ENCODE measurements around the gene SART1.

The SART1 gene

GRCh38 chr11:65917434-65918210 lies 43.9 kb upstream of the SART1 start:
- peak overlapping the region; percentile 100 for H3K27ac ChIP-seq
- TF ChIP-seq, protein P1, sequence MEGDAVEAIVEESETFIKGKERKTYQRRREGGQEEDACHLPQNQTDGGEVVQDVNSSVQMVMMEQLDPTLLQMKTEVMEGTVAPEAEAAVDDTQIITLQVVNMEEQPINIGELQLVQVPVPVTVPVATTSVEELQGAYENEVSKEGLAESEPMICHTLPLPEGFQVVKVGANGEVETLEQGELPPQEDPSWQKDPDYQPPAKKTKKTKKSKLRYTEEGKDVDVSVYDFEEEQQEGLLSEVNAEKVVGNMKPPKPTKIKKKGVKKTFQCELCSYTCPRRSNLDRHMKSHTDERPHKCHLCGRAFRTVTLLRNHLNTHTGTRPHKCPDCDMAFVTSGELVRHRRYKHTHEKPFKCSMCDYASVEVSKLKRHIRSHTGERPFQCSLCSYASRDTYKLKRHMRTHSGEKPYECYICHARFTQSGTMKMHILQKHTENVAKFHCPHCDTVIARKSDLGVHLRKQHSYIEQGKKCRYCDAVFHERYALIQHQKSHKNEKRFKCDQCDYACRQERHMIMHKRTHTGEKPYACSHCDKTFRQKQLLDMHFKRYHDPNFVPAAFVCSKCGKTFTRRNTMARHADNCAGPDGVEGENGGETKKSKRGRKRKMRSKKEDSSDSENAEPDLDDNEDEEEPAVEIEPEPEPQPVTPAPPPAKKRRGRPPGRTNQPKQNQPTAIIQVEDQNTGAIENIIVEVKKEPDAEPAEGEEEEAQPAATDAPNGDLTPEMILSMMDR (conservative IDR thresholded peaks at IDR 0.05), result no peak

GRCh38 chr11:65918211-65919140 lies 43.1 kb upstream of the SART1 start, which contains the start of gene C11orf68:
TSS of gene C11orf68 (minus strand) at chr11:65919062. CDS start at chr11:65919031, 31 bp downstream.
- TF ChIP-seq, protein P1 (conservative IDR thresholded peaks at IDR 0.05), result no peak
- peak within 1 kb of the TSS; percentile 100 for H3K27ac ChIP-seq

GRCh38 chr11:65919141-65919572 lies 42.4 kb upstream of the SART1 start, which contains the start of gene DRAP1:
TSS of gene DRAP1 (plus strand) at chr11:65919426. CDS start at chr11:65919502, 76 bp downstream.
- peak within 1 kb of the TSS; percentile 100 for H3K27ac ChIP-seq
- TF ChIP-seq, protein P1 (conservative IDR thresholded peaks at IDR 0.05), result no peak

GRCh38 chr11:65919573-65920371 lies 41.8 kb upstream of the SART1 start:
- TF ChIP-seq, protein P1 (conservative IDR thresholded peaks at IDR 0.05), result no peak
- H3K27ac ChIP-seq, result peak overlapping the region; percentile 100

DNA sequence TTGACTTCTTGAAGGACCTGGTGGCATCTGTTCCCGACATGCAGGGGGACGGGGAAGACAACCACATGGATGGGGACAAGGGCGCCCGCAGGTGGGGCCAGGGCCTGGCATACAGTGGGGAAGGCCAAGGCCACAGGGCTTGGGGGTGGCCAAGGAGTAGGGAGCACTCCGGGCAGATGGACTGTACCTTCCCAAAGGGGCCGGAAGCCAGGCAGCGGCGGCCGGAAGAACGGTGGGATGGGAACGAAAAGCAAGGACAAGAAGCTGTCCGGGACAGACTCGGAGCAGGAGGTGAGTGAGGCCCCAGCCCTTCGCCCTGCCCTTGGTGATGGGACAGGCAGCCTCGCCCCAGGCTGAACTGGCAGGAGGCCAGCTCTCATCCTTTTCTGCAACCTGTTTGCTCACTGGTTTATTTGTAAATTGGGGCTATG lies 41.1 kb upstream of the SART1 start:
- TF ChIP-seq, protein P1 (conservative IDR thresholded peaks at IDR 0.05), result no peak
- peak overlapping the region; percentile 100 for H3K27ac ChIP-seq

DNA sequence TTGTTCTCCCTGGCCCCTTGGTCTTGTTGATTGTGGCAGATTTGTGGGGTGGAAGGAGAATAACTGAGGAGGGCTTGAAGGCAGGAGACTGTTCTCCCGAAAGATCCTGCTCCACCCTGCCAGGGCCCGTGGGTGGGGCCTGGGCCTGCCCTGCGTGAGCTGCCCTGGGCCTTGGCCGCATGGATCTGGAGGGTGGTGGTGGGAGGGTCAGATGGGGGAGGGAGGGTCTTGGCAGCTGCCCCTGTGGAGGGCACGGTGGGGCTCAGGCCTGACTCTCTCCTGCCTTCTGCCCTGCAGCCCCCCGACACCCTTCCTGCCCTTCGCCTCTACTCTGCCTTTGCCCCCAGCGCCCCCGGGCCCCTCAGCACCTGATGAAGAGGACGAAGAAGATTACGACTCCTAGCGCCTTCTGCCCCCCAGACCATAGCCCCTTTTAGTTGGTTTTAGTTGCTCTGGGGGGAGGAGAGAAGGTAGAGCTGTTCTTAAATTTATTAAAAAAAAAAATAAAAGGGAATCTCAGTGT lies 40.4 kb upstream of the SART1 start:
- H3K27ac ChIP-seq, result peak overlapping the region; percentile 100
- TF ChIP-seq, protein P1 (conservative IDR thresholded peaks at IDR 0.05), result no peak
